ENCODE measurements around the gene AP2M1.

AP2M1 gene

DNA sequence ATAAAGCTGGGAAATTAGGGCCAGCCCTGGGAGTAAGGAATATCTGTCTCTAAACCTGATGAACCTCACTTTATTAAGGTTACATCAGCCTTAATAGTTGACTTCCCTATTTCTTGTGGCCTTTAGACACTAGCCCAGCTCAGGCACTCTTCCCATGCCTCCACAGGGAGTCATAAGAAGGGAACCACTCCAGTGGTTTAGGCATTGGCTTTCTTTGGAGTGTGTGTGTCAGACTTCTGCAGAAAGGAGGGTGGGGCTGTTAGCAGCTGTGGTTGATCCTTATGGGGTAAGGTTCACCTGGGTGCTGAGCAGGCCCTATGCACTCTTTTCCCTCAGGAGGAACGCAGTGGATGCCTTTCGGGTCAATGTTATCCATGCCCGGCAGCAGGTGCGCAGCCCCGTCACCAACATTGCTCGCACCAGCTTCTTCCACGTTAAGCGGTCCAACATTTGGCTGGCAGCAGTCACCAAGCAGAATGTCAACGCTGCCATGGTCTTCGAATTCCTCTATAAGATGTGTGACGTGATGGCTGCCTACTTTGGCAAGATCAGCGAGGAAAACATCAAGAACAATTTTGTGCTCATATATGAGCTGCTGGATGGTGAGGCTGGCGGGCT lies 4.0 kb downstream of the AP2M1 start:
- no peak for DNase-seq (ENCODE audit: low read depth)
- TF ChIP-seq, protein P1, sequence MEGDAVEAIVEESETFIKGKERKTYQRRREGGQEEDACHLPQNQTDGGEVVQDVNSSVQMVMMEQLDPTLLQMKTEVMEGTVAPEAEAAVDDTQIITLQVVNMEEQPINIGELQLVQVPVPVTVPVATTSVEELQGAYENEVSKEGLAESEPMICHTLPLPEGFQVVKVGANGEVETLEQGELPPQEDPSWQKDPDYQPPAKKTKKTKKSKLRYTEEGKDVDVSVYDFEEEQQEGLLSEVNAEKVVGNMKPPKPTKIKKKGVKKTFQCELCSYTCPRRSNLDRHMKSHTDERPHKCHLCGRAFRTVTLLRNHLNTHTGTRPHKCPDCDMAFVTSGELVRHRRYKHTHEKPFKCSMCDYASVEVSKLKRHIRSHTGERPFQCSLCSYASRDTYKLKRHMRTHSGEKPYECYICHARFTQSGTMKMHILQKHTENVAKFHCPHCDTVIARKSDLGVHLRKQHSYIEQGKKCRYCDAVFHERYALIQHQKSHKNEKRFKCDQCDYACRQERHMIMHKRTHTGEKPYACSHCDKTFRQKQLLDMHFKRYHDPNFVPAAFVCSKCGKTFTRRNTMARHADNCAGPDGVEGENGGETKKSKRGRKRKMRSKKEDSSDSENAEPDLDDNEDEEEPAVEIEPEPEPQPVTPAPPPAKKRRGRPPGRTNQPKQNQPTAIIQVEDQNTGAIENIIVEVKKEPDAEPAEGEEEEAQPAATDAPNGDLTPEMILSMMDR (IDR thresholded peaks at IDR 0.05; ENCODE audit: control insufficient read depth, extremely low read depth, insufficient read depth), result no peak

DNA sequence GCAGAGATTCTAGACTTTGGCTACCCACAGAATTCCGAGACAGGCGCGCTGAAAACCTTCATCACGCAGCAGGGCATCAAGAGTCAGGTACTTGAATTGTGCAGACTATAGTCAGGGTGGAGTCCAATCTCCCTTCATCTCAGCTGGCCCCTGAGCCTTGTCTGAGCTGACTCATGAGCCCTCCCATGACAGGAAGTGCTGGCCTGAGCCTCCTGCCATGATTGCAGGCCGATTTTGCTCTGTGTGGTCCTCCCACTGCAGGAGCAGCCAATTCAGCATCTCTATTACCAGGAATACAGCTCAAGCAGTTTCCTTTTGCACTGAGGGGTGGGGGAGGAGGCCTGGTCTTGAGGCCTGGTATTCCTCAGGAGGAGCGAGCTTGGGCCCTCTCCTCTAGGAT lies 5.5 kb downstream of the AP2M1 start:
- no peak for DNase-seq (ENCODE audit: low read depth)
- H3K4me3 ChIP-seq (ENCODE audit: low read depth, low read length), result no peak overlapping the region
- TF ChIP-seq, protein P1 (IDR thresholded peaks at IDR 0.05; ENCODE audit: control insufficient read depth, extremely low read depth, insufficient read depth), result no peak

More for the DNA sequence above, 4.0 kb downstream of the AP2M1 start:
- H3K4me3 ChIP-seq (ENCODE audit: low read depth, low read length), result no peak overlapping the region

DNA sequence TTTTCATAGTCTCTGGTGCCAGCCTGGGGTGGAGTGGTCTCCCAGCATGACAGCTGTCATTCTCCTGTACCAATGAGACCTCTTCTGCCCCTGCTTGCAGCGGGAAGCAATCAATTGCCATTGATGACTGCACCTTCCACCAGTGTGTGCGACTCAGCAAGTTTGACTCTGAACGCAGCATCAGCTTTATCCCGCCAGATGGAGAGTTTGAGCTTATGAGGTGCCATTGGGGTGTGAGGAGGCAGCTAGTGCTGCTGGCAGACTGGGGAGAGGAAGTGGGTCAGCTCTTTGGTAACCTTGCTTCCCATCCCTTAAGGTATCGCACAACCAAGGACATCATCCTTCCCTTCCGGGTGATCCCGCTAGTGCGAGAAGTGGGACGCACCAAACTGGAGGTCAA lies 6.9 kb downstream of the AP2M1 start:
- no peak for DNase-seq (ENCODE audit: low read depth)
- TF ChIP-seq, protein P1 (IDR thresholded peaks at IDR 0.05; ENCODE audit: control insufficient read depth, extremely low read depth, insufficient read depth), result no peak
- H3K4me3 ChIP-seq (ENCODE audit: low read depth, low read length), result no peak overlapping the region

DNA sequence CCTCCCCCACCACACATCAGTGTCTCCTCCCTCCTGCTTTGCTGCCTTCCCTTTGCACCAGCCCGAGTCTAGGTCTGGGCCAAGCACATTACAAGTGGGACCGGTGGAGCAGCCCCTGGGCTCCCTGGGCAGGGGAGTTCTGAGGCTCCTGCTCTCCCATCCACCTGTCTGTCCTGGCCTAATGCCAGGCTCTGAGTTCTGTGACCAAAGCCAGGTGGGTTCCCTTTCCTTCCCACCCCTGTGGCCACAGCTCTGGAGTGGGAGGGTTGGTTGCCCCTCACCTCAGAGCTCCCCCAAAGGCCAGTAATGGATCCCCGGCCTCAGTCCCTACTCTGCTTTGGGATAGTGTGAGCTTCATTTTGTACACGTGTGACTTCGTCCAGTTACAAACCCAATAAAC lies 9.0 kb downstream of the AP2M1 start:
- no peak for DNase-seq (ENCODE audit: low read depth)
- TF ChIP-seq, protein P1 (IDR thresholded peaks at IDR 0.05; ENCODE audit: control insufficient read depth, extremely low read depth, insufficient read depth), result no peak

DNA sequence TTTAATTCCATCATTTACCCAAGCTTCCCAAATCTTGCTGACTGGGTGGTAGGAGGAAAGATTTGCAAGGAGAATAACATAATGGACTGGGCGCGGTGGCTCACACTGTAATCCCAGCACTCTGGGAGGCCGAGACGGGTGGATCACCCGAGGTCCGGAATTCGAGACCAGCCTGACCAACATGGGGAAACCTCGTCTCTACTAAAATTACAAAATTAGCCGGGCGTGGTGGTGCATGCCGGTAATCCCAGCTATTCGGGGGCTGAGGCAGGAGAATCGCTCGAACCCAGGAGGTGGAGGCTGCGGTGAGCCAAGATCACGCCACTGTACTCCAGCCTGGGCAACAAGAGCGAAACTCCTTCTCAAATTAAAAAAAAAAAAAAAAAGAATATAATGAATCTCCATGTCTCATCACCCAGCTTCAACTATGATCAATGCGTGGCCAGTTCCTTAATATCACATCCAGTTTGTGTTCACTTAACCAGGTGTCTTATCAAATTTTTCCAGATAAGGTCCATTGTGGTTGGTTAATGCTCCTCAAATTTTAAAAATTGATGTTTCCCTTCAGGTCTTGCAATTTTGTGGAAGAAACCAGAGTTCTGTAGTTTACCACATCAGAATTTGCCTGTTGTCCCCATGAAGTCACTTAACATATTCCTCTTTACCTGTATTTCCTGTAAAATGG lies 10.0 kb downstream of the AP2M1 start:
- TF ChIP-seq, protein P1 (IDR thresholded peaks at IDR 0.05; ENCODE audit: control insufficient read depth, extremely low read depth, insufficient read depth), result no peak
- DNase-seq (ENCODE audit: low read depth), result no peak
- no peak overlapping the region; the same call in 1 of the 2 replicates for H3K4me3 ChIP-seq (ENCODE audit: low read depth, low read length)

More for the DNA sequence above, 9.0 kb downstream of the AP2M1 start:
- no peak overlapping the region for H3K4me3 ChIP-seq (ENCODE audit: low read depth, low read length)

DNA sequence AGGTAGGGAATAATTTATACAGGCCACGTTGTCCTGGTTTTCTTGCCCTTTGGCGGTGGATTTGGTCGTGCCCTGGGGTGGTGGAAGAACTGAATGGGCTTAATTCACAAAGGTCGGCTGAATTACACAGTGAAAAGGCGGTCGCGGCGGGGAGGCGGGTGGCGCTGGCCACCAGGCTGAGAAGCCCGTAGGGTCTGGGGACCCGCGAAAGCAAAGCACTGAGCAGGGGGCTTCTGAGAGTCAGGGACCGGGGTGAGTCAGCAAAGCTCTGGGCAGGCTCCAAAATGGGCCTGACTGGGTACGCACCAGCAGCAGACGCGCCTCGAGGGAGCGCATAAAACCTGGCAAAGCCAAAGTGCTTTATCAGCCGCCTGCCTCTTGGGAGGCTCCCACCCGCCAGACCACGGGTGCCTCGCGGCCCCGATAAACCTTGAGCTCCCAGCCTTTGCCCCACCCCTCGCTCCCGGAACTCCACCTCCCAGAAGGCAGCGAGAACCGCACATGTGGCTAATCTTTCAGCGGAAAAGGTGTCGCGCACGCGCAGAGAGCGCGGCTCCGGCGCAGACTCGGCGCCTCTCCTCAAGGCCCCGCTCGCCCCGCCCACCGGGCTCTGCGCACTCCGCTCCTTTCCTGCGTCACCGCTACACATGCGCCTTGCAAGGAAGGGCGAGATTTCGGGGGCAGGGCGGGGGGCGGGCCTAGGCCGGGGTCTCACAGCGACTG lies 11.0 kb downstream of the AP2M1 start:
- peak overlapping the region; percentile 83 for H3K4me3 ChIP-seq (ENCODE audit: low read depth, low read length)
- TF ChIP-seq, protein P1 (IDR thresholded peaks at IDR 0.05; ENCODE audit: control insufficient read depth, extremely low read depth, insufficient read depth), result no peak
- DNase-seq (ENCODE audit: low read depth), result peak; percentile 97
